ENCODE data around the gene AIFM3.
"Not testable (repeated sequence)": the region's sequence is repeated elsewhere in the genome, so short reads cannot be mapped to it uniquely, and the experiment has no call there.

Gene AIFM3

DNA sequence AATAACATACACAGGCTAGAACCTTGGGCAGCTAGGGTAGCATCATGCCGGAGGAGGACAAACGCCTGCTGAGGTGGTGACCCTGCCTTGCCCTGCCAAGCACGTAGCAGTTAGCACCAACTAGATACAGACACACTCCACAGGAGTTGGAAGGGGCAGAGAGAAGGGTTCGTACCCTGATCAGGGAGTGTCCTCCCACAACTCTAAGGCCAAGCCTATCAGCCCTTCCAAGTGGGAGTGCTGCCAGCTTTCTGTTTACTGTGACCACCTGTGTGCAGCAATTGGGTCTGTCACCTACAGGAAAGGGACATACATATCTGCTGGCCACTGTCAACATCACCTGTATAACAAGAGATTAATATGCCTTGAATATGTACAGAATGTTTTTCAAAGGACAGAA, 36.7 kb downstream of the AIFM3 start:
- DNase-seq (ENCODE audit: low spot score), result no peak

DNA sequence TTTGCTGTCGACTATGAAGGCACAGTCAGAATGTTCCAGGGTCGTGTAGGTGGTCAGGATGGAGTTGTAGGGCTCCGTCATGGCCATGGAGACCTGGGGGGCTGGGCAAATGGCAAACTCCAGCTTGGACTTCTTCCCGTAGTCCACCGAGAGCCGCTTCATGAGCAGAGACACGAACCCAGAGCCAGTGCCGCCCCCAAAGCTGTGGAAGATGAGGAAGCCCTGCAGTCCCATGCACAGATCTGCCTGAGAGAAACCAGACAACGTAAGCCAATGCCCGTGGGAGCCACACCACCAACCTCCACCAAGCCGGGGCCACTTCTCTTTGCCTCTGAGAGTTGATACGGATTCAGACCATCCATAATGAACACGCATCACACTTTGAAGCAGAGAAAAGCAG, 42.2 kb downstream of the AIFM3 start:
- not testable (repeated sequence) for DNase-seq (ENCODE audit: low spot score)

DNA sequence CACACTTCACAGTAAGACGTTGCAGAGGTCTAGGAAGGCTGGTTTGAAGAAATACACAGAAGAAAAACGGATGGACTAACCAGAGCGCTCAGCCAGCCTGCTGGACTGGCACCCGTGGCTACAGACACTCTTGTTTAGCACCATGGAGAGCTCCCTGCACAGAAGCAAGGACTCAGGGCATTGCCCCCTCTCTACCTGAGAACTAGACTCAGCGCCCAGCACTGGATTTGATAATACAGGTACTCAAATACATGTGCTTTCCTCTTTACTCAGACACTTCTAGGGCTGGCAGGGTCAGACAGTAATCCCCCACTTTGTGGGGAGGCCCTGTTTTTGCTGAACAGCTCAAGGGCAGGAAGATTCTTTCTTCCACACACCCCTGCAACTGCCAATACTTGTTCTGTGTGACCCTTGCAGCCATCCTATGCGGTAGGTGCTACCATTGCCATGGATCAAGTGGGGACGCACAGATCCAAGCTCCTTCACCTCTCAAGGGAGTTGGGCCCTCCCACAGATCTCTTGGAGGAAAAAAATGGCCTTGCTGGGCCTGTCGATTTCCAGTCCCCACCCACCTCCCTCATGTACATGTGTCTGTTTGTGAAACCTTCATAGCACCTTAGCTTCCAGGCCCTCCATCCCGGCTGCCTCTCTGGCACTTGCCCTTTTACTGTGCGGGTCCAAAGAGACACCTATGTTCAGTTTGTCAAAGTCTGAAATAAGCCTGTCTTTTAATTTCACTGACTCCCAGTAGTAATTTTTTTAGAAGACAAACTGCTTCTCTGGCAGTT, 42.8 kb downstream of the AIFM3 start:
- peak; percentile 35 for DNase-seq (ENCODE audit: low spot score)

DNA sequence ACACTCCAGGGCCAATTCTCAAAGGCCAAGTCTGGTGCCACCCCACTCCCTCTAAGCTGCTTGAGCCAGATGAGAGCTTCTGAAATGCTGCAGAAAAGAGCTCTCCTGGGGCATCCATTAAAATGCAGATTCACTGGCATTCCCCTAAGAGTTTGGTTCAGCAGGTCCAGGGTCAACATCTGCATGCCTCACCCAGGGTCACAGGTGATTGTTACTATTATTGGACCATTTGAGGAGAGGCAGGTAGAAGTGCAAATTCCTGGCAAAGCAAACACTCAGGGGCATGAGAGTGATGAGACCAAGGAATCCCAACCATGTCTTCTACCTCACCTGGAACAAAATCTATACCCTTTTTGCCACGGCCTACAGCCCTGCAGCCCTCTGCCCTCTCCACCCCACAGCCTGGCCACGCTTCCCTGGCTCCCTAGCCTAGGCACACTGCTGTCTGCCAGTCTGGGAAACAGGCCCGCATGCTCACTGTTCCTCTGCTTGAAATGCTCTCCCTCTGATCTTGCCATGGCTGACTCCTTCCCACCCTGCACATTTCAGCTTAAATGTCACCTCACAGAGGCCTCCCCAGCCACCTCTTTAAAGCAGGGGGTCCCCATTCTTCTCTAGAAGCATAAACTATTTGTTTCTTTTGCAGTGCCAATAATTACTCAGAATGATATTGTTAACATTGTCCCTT, 43.5 kb downstream of the AIFM3 start:
- no peak for DNase-seq (ENCODE audit: low spot score)

DNA sequence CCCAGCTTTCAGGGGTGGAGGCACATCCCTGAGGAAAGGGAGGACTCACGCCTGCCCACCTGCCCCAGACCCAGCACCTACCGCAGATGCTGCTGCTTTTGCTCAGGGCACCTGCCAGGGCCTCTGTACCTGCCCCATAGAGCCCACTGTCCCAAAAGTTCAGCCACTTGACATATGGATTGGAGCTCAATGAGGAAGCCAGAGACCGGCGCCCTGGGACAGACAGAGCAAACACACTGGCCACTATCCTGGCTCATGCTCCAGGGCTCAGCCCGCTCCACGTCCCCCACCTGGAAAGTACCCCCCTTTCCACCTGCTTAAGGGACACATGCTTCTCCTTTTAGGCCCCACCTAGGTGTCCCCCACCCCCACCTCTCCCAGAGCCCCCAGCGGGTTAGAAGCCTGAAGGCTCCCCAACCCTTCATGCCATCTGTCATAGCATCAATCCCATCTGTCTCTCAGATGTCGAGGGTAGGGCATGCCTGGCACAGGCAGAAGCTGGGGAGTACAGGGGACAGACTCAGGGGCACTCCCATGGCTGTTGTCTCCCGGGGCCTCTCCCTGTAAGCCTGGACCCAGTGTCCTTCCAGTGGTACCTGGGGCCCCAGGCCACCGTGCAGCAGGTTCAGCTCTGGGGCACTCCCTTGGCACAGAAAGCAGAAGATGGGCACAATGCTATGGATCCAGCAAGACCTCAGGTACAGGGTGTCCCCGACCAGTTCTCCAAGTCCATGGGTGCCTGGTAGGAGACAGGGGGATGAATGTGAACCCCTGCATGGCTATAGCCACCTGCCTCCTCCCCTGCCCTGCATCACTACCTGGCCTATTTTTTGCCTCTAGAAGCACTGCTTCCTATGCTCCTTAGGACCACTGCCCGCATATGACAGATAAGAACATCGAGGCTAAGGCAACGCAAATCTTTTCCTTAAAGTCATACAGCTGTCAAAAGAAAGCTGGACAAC, 45.7 kb downstream of the AIFM3 start:
- DNase-seq (ENCODE audit: low spot score), result no peak

DNA sequence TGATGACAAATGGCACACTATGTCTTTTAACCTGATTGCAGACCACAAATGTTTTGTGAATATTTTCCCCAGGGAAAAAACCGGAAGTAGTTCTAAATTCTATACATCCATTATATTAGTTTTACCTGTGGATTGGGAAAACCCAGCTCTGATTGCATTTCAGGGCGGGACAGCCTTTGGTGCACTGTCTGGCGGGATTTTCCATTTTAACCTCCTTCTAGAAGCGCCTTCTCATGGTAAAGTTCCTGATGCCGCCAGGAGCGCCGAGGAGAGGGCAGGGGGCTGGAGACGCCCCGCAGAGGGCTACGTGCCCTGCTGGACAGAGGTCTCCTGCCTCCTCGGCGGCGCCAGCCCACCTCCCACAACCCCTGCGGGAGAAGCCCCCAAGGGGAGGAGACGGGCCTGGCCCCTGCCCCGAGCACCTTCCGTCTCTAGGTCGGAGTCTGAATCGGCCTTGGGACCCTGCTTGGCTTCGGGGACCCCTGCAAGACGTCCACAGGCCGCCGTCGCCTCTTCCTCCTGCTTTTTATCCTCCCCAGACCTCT, 46.7 kb downstream of the AIFM3 start:
- no peak for DNase-seq (ENCODE audit: low spot score)

DNA sequence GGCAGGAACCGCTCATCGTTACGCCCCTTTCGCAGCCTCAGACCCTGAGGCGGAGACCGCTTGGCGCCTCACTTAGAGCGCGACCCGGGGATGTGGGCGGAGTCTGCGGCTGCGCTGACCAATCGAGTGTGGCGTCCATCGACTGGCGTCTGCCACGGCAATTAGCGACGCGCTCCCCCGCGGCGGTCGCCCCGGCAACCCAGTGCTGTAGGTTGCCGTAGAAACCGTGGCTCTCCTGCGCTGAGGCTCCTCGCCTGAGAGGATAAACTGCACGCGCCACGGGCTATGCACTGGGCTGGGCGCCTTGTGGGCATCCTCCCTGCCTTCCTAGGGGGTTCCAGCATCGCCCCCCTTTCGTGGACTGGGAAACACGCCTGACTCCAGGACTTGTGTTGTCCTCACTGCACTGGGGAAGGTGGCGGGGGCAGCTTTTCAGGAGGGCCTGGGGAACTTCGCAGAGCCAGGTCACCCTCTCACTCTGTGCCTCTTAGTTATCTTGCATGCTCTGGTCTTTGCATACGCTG, 47.2 kb downstream of the AIFM3 start:
- peak; percentile 97 for DNase-seq (ENCODE audit: low spot score)

DNA sequence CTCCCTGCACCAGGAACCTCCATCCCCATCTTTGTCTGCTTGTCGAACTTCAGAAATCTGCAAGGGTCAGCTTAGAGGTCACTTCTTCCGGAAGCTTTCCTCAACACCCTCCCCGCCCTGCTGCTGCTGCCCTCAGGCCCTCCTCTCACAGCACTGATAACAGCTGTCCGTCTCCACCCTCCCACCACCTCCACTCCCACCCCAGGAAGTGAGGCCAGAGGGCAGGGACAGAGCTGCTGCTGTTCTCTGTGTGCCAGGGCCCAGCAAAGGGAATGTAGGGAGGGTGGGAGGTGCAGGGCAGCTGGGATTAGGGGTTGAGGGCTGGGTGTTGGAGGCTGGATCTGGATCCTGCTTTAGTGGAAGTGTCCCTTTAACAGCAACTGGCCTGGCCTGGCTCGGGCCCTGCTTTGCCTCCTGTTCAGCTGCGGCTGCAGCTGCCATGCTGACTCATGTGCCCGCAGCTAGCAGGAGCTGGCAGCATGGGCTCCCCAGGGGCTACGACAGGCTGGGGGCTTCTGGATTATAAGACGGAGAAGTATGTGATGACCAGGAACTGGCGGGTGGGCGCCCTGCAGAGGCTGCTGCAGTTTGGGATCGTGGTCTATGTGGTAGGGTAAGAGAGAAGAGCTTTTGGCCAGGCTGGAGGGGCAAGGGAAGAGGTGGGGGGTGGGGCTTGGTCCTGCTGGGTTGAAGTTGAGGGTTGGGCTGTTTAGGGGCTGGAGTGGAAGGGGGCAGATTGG, 47.8 kb downstream of the AIFM3 start, which contains the start of gene P2RX6:
Gene P2RX6 (plus strand): TSS at position 440 of the 740 bp plus-strand sequence. CDS start 10 bp downstream, at position 450.
- peak; percentile 52 for DNase-seq (ENCODE audit: low spot score)

DNA sequence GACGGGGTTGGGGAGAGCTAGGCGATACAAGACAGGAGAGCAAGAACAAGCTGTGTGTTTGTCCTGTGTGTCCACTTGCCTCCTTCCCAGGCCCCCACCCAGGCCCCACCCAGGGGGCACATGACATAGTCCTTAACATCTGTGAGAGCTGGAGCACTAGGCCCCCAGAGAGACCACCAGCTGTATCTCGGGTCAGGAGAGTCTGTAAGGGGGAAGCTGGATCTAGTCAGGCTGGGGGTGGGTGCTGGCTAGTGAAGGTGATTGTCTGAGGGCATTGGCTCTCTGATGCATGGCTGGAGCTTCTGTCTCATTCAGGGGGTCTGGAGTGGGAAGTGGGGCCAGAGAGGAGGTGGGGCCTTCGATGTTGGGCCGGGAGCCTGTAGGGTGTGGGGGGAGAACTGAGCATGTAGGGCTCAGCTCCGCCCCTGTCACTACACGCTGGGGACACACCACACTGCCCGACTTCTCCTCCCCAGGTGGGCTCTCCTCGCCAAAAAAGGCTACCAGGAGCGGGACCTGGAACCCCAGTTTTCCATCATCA, 48.5 kb downstream of the AIFM3 start:
- DNase-seq (ENCODE audit: low spot score), result no peak

DNA sequence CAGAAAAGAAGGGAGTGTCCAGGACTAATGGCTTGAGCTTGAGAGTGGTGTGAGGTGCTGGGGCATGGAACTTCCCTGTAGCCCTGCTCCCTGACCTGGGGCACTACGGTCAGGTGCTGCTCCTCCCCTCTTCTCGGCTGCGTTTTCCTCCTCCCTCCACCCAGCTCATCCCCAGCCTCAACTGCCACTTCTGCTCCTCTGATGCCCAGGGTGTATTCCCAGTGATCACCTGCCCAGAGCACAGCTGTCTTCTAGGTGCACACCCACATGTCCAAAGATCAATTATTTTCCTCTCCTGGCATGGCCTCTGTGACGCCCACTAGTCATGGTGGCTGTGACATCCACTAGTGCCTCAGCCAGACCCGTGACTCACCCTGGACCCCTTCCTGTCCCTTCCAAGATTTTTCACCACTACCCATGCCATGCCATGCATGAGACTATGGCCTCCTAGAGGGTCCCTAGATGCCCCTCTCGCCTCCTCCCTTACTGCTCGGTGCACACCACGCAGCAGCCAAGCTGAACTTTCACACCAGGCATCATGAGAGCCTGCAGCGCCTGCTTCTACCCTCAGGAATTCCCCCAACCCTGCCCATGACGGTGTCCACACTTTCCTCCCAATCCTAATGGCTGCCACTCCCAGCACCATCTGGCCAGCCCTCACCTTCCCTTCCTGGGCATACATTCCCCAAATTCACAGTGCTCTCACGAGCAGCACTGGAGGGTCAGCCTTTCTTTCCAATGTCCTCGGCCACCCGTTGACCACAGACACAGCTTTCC, 49.8 kb downstream of the AIFM3 start:
- no peak for DNase-seq (ENCODE audit: low spot score)

DNA sequence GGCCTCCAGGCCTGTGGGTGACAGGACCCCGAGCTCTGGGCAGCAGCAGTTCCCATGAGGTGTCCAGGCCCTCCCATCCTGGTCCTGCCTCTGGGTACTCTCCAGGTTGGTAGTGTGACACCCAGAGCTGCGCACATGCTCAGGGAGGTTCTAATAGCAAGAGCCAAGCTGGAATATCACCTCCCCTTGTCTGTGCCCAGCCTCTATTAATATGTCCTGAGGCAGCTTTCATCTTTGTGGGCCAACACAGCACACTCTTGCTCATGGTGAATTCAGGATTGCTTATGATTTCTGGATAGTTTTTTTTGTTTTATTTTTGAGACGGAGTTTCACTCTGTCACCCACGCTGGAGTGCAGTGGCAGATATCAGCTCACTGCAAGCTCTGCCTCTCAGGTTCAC, 51.3 kb downstream of the AIFM3 start:
- DNase-seq (ENCODE audit: low spot score), result no peak

DNA sequence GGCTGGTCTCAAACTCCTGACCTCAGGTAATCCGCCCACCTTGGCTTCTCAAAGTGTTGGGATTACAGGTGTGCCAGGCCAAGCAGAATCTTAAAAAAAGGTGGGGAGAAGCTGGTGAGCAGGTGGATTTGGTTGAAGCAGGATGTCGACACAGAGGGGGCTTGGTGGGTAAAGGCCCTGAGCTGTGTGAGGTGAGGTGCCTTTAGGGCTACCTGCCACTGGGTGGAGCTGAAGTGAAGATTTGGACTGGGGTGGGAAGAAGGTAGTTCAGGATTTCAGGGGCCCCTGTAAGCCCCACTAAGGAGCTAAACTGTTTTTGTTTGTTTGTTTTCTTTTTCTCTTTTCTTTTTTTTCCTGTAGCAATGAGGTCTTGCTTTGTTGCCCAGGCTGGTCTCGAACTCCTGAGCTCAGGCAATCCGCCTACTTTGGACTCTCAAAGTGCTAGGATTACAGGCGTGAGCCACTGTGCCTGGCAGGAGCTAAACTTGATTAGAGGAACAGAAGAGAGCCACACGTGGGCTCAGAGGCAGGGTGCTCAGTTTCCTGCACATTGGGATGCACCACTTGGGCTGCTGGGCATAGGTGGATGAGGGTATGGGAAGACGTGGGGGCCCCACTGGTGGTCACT, 53.9 kb downstream of the AIFM3 start:
- DNase-seq (ENCODE audit: low spot score), result peak; percentile 41

DNA sequence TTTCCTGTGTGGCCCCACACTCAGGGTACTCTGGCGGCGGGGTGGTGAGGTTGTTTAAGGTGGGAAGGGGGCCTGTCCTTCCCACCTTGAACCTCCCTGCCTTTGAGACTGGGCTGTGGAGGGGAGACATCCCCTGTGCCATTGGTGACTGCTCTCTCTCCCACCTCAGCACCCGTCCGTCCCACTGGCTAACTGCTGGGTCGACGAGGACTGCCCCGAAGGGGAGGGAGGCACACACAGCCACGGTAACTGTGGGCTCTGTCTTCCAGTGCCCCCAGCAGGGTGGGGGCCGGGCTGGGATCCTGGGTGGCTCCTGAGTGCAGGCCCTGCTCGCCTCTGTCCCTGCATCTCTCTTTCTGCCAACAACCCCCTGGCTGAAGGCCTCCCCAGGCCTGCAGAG, 55.5 kb downstream of the AIFM3 start:
- DNase-seq (ENCODE audit: low spot score), result no peak

DNA sequence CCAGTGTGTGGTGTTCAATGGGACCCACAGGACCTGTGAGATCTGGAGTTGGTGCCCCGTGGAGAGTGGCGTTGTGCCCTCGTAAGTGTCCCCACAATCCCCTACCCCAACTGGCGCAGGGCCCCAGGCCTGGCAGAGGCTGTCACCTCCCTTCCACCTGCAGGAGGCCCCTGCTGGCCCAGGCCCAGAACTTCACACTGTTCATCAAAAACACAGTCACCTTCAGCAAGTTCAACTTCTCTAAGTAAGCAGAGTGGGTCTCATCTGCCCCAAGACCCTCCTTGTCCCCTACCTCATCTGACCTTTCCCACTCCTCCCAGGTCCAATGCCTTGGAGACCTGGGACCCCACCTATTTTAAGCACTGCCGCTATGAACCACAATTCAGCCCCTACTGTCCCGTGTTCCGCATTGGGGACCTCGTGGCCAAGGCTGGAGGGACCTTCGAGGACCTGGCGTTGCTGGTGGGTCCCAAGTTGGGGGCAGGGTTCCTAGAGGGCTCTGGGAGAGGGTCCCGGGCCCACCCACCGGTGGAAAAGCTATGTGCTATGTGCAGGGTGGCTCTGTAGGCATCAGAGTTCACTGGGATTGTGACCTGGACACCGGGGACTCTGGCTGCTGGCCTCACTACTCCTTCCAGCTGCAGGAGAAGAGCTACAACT, 56.0 kb downstream of the AIFM3 start:
- no peak for DNase-seq (ENCODE audit: low spot score)

DNA sequence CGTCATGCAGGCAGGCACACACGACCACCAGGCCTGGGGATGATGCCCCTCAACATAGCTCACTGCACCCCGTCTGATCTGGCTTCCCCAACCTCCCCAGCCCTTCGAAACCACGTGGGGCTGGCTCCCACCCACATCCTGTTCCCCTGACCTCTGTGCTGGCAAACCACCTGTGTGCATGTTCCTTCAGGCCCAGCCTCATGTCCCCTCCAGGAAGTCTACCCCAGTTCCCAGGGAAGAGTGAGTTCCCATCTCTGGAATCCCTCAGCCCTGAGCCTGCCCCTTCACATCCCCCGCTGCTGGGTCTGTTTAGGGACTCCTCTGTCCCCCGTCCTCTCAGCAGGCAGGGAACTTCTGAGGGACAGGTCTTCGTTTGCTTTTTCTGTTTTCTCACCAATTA, 58.2 kb downstream of the AIFM3 start:
- no peak for DNase-seq (ENCODE audit: low spot score)

DNA sequence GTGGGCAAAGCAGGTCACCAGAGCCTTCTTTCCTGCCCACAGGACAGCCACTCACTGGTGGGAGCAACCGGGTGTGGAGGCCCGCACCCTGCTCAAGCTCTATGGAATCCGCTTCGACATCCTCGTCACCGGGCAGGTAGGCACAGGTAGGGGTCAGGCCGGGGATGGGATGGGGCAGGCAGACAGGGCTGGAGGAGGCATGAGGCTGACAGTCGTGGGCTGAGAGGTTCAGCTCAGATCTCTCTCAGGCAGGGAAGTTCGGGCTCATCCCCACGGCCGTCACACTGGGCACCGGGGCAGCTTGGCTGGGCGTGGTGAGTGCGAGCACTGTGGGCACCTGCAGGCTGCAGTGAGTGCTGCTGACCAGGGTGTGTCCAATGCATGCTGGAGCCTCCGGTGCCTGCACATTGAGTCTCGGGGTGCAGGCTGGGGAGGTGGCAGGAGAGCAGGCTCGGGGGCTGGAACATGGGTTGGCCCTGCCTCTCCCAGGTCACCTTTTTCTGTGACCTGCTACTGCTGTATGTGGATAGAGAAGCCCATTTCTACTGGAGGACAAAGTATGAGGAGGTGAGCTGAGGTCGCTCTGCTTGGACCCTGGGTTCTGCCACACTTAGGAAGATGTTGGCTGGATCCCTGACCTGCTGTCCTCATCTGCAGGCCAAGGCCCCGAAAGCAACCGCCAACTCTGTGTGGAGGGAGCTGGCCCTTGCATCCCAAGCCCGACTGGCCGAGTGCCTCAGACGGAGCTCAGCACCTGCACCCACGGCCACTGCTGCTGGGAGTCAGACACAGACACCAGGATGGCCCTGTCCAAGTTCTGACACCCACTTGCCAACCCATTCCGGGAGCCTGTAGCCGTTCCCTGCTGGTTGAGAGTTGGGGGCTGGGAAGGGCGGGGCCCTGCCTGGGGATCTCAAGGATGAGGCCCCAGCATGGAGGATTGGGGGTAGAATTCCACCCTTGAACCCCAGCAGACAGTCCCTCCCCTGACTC, 59.0 kb downstream of the AIFM3 start:
- DNase-seq (ENCODE audit: low spot score), result no peak

DNA sequence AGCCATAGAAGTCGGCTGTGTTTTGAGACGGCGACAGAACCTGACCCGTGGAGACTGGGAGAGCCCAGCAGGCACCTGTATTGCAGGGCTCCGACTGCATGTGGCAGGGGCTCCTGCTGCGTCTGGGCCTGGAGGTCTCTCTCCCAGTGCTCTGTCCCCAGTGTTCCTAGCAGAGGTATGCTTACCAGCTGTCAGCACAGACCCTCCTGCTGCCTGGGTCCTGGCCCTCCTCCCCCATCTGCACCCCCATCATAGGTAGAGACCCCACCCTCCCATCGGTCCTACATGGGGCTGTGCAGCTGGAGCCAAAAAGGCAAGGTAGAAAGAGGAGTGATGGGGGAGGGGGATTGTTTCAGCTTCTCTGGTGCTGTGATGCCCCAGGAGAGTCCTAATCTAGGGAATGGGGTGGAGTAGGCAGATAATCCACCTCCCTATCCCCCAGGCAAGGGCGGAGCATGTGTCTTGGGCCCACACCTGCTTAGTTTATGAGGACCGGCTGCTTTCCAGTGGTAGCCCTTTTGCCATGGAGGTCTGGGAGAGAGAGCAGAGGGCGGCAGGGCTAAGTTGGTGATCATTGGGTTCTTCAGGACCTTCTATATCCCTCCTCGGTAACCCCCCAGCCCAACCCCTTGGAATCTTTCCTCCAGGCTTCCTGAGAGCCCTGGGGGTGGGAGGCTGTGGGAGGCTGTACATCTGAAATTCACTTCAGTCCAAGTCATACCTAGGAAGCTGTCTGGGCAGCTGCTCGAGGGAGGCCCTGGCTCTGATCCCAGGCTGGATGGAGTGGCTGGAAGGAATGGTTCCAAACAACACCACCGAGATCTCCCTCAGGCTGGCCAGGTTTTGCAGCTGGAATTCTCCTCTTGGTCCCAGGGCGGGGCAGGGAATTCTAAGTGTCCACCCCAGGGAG, 60.0 kb downstream of the AIFM3 start:
- DNase-seq (ENCODE audit: low spot score), result peak; percentile 55

Data from hepatic stellate cell (primary cell).